Measurements from ENCODE around the gene SH2D3A. TPM values are rescaled to one million over a fixed set of nuclear protein-coding genes. Genes with fewer than 3 reads are reported as not detected.
"Not testable (repeated sequence)": the region's sequence is repeated elsewhere in the genome, so short reads cannot be mapped to it uniquely, and the experiment has no call there.

Gene SH2D3A
- total RNA-seq, 4 donors from 2014 or later, result 52.4 to 77.2 (median 66.8) TPM

- no peaks in the 10 kb centered on the region for H3K4me1 ChIP-seq
- H3K27ac ChIP-seq, result no peak overlapping the region
- TF ChIP-seq CTCF (IDR thresholded peaks at IDR 0.05) (no peak), EP300 (IDR thresholded peaks at IDR 0.05) (no peak), POLR2A (IDR thresholded peaks at IDR 0.05) (no peak), POLR2AphosphoS5 (IDR thresholded peaks at IDR 0.05) (no peak)
- no peaks in the 10 kb centered on the region for H3K27me3 ChIP-seq
- no peak for DNase-seq (ENCODE audit: low spot score in 2 of 2)
- no peak overlapping the region for H3K4me3 ChIP-seq
- no peaks in the 10 kb centered on the region for H3K9me3 ChIP-seq
- no peaks in the 10 kb centered on the region for H3K36me3 ChIP-seq
- WGBS, result 73% methylated on average over 2 of the region's 2 CpGs
These were observed 10.2 kb upstream of the SH2D3A start for GRCh38 chr19:6777434-6777833.

- Histone ChIP-seq H3K9me3 (no peaks in the 10 kb centered on the region), H3K36me3 (no peaks in the 10 kb centered on the region), H3K4me3 (no peak overlapping the region), H3K27ac (no peak overlapping the region), H3K4me1 (no peaks in the 10 kb centered on the region), H3K27me3 (no peaks in the 10 kb centered on the region)
- 85% methylated on average over 4 of the region's 4 CpGs for WGBS
- DNase-seq (ENCODE audit: low spot score in 2 of 2), result no peak
- TF ChIP-seq POLR2AphosphoS5 (IDR thresholded peaks at IDR 0.05), result no peak
These were observed 9.8 kb upstream of the SH2D3A start for GRCh38 chr19:6776999-6777398.

GRCh38 chr19:6776045-6776444 is 8.8 kb upstream of the SH2D3A start:
- not testable (repeated sequence) for H3K36me3 ChIP-seq; H3K27ac ChIP-seq; DNase-seq (ENCODE audit: low spot score in 2 of 2); H3K9me3 ChIP-seq; H3K4me3 ChIP-seq; H3K4me1 ChIP-seq; H3K27me3 ChIP-seq

GRCh38 chr19:6774821-6775707 is 7.8 kb upstream of the SH2D3A start:
- TF ChIP-seq POLR2A (IDR thresholded peaks at IDR 0.05) (no peak), POLR2AphosphoS5 (IDR thresholded peaks at IDR 0.05) (no peak), CTCF (IDR thresholded peaks at IDR 0.05) (no peak), EP300 (IDR thresholded peaks at IDR 0.05) (no peak)

GRCh38 chr19:6773323-6773931 is 6.2 kb upstream of the SH2D3A start:
- TF ChIP-seq CTCF (IDR thresholded peaks at IDR 0.05) (no peak), EP300 (IDR thresholded peaks at IDR 0.05) (no peak), POLR2A (IDR thresholded peaks at IDR 0.05) (no peak), POLR2AphosphoS5 (IDR thresholded peaks at IDR 0.05) (no peak)
- no peak overlapping the region for H3K27ac ChIP-seq
- no peak for DNase-seq (ENCODE audit: low spot score in 2 of 2)
- H3K36me3 ChIP-seq, result no peaks in the 10 kb centered on the region
- H3K4me3 ChIP-seq, result peak overlapping the region; percentile 40
- H3K4me1 ChIP-seq, result no peaks in the 10 kb centered on the region
- no peaks in the 10 kb centered on the region for H3K9me3 ChIP-seq
- no peaks in the 10 kb centered on the region for H3K27me3 ChIP-seq
- 52% methylated on average over 2 of the region's 8 CpGs for WGBS

More at GRCh38 chr19:6774821-6775707, 7.8 kb upstream of the SH2D3A start:
- WGBS, result 84% methylated on average over 11 of the region's 11 CpGs
- H3K27ac ChIP-seq, result no peak overlapping the region
- H3K4me1 ChIP-seq, result no peaks in the 10 kb centered on the region
- no peaks in the 10 kb centered on the region for H3K36me3 ChIP-seq
- H3K4me3 ChIP-seq, result no peak overlapping the region
- H3K9me3 ChIP-seq, result no peaks in the 10 kb centered on the region
- no peak for DNase-seq (ENCODE audit: low spot score in 2 of 2)
- no peaks in the 10 kb centered on the region for H3K27me3 ChIP-seq

- WGBS, result 86% methylated on average over 9 of the region's 14 CpGs
- Histone ChIP-seq H3K4me1 (peaks cover 1% of the 10 kb centered on the region), H3K36me3 (no peaks in the 10 kb centered on the region), H3K9me3 (no peaks in the 10 kb centered on the region), H3K4me3 (peak overlapping the region; percentile 40), H3K27me3 (no peaks in the 10 kb centered on the region), H3K27ac (no peak overlapping the region)
- TF ChIP-seq POLR2AphosphoS5 (IDR thresholded peaks at IDR 0.05), result no peak
- no peak for TF ChIP-seq EP300 (IDR thresholded peaks at IDR 0.05)
- TF ChIP-seq CTCF (IDR thresholded peaks at IDR 0.05), result no peak
- DNase-seq (ENCODE audit: low spot score in 2 of 2), result no peak
These were observed 5.7 kb upstream of the SH2D3A start for GRCh38 chr19:6772866-6773322.
